ENCODE data around the gene A2ML1.

DNA sequence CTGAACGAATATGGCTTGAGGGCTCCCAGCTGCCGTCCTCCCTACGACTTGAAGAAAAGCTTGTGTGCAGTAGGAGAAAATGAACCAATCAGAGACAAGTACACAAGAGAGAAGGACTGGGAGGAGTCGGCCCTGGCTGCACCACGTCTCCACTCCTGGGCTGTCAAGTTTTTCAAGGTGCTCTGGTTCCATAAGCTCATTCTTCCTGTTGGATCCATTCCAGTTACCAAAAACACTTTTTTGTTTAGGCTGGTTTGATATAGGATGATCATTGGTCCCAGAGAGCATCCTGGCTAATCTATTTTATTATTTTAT is 2.8 kb upstream of the A2ML1 start:
- TF ChIP-seq, protein P1, sequence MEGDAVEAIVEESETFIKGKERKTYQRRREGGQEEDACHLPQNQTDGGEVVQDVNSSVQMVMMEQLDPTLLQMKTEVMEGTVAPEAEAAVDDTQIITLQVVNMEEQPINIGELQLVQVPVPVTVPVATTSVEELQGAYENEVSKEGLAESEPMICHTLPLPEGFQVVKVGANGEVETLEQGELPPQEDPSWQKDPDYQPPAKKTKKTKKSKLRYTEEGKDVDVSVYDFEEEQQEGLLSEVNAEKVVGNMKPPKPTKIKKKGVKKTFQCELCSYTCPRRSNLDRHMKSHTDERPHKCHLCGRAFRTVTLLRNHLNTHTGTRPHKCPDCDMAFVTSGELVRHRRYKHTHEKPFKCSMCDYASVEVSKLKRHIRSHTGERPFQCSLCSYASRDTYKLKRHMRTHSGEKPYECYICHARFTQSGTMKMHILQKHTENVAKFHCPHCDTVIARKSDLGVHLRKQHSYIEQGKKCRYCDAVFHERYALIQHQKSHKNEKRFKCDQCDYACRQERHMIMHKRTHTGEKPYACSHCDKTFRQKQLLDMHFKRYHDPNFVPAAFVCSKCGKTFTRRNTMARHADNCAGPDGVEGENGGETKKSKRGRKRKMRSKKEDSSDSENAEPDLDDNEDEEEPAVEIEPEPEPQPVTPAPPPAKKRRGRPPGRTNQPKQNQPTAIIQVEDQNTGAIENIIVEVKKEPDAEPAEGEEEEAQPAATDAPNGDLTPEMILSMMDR (IDR thresholded peaks at IDR 0.05): no peak
- TF ChIP-seq POLR2A (IDR thresholded peaks at IDR 0.05): no peak
